Transverse colon (tissue), 4 donors: ENCODE data around the gene HILPDA. TPM values are rescaled to one million over a fixed set of nuclear protein-coding genes. Genes with fewer than 3 reads are reported as not detected.

Experiments used
- DNase-seq: peaks from one replicate; pipeline ENCODE4 v3.0.0-alpha.2; 2019
- H3K27ac ChIP-seq, 4 donors: fragments of 200-600 bp; sonication (generic); 2 replicates each; pipeline ENCODE4 v1.5.1; 2016 to 2018; ENCODE audit warnings: inconsistent platforms in 4 of 4
- H3K27me3 ChIP-seq: fragments of 200-600 bp; sonication (generic); 2 replicates; pipeline ENCODE4 v1.5.1; 2017; ENCODE audit warnings: inconsistent platforms
- H3K36me3 ChIP-seq, 4 donors: fragments of 200-600 bp; sonication (generic); 2 replicates each; pipeline ENCODE4 v1.5.1; 2017 to 2019; ENCODE audit warnings: inconsistent platforms in 4 of 4
- H3K4me1 ChIP-seq, 4 donors: fragments of 200-600 bp; sonication (generic); 2 replicates each; pipeline ENCODE4 v1.5.1; 2017 to 2020; ENCODE audit warnings: inconsistent platforms in 4 of 4
- H3K4me3 ChIP-seq, 4 donors: fragments of 200-600 bp; sonication (generic); 1 replicate in 1 of 4; 2 replicates in 3 of 4; pipeline versions ENCODE4 v1.5.1 to v1.6.1; 2017 to 2019; ENCODE audit warnings: inconsistent platforms in 4 of 4
- H3K9me3 ChIP-seq, 2 donors: fragments of 200-600 bp; sonication (generic); 2 replicates each; pipeline ENCODE4 v1.5.1; 2017 to 2019; ENCODE audit warnings: inconsistent platforms in 2 of 2
- CTCF ChIP-seq, 5 experiments: fragments of 200-600 bp in 3 of 5; fragments of 450-650 bp in 2 of 5; sonication (generic) in 3 of 5; IDR thresholded peaks; 1 replicate in 2 of 5; 2 replicates in 3 of 5; pipeline ENCODE4 v1.5.1; 2016 to 2017; ENCODE audit warnings: antibody characterized with exemption in 5 of 5, inconsistent platforms in 3 of 5, mild to moderate bottlenecking in 2 of 5, moderate library complexity in 1 of 5
- EP300 ChIP-seq: sonication (generic); formaldehyde crosslinking; IDR thresholded peaks from one replicate; pipeline ENCODE4 v1.6.1; 2017; ENCODE audit warnings: antibody characterized with exemption, low read depth
- POLR2A ChIP-seq: fragments of 450-650 bp; IDR thresholded peaks from one replicate; pipeline ENCODE4 v1.6.1; 2016; ENCODE audit warnings: antibody characterized with exemption, mild to moderate bottlenecking, moderate library complexity
- POLR2AphosphoS5 ChIP-seq, 3 donors: sonication (generic); formaldehyde crosslinking; IDR thresholded peaks; one replicate each; pipeline ENCODE4 v1.6.1; 2016; ENCODE audit warnings: antibody characterized with exemption in 3 of 3
- WGBS, 2 donors: methylation state at CpG; one replicate each; pipeline ENCODE4 v1.1.5; 2018; ENCODE audit warnings: low coverage in 1 of 2; 5-methylcytosine and 5-hydroxymethylcytosine counted together
- in situ Hi-C, 4 donors: fragments of 200-750 bp; cut with MboI; loops; one replicate each; pipeline versions ENCODE4 v1.15.0 to v1.15.1; 2017; ENCODE audit warnings: low sequenced_read_pairs in 3 of 4, low pct_ligation_motif_present in 1 of 4, low pct_unique_long_range_greater_than_20kb in 1 of 4
- intact Hi-C: fragments of 100-400 bp; cut with DNase I; formaldehyde crosslinking; loops from one replicate; pipeline ENCODE4 v1.15.1; 2023; ENCODE audit warnings: low total_unique reads
- total RNA-seq, 4 donors: library from RNA; depleted of rRNA; stranded (reverse); fragments of >200 nt; gene quantifications; one replicate each; pipeline ENCODE4 v1.1.0, GENCODE V29; 2016

The HILPDA gene
- total RNA-seq, 4 donors from 2014 or later = 5.3 to 35.5 (median 5.9) TPM; not detected in 1

GRCh38 chr7:128425850-128426249 lies 29.8 kb upstream of the HILPDA start:
- in situ Hi-C loops = loop anchor here in 2 of 4 donors (5.0 kb wide), 1 partner anchor 36 kb away; no protein-coding TSS in a partner anchor
- no peak overlapping the region for H3K27ac ChIP-seq
- no peaks in the 10 kb centered on the region for H3K36me3 ChIP-seq
- no peaks in the 10 kb centered on the region for H3K27me3 ChIP-seq
- peaks cover 0 to 3% (median 1%) of the 10 kb centered on the region in 4 donors for H3K4me1 ChIP-seq
- no peaks in the 10 kb centered on the region for H3K9me3 ChIP-seq
- 27% methylated on average over 4 of the region's 4 CpGs; no CpG with 5 or more reads in 1 of the 2 donors for WGBS, 2 donors
- no peak for TF ChIP-seq POLR2A
- no peak for TF ChIP-seq POLR2AphosphoS5 (IDR thresholded peaks at IDR 0.05)
- no peak for TF ChIP-seq EP300
- peak; percentile 92 to 97 (median 94) for TF ChIP-seq CTCF (IDR thresholded peaks at IDR 0.05)
- intact Hi-C loops = loop anchor here (1.0 kb wide), 1 partner anchor 28 kb away; no protein-coding TSS in a partner anchor
- DNase-seq = peak; percentile 84
- H3K4me3 ChIP-seq = no peak overlapping the region

DNA sequence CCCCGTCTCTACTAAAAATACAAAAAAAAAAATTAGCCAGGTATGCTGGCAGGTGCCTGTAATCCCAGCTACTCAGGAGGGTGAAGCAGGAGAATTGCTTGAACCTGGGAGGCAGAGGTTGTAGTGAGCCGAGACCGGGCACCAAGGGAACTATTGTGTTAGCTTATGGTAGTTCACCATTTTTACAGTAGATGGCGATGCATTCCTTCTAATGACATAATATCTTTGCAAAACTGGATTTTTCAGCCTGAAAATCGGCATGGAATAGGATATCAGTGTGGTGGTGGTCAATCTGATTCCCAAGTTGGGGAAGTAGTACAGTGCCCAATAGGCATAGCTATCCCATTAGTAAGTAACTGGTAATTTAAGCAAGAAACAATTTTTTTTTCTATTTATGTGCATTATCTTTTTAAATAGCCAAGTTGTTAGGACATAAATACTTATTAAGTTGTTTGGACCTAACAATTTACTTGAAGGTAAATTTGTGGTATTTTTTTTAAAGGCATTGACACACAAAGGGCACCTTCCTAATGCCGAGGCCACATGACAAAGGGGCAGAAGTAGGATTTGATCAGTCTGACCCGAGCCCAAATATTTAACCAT lies 28.3 kb upstream of the HILPDA start:
- Histone ChIP-seq H3K36me3 (no peaks in the 10 kb centered on the region), H3K27ac (no peak overlapping the region), H3K9me3 (no peaks in the 10 kb centered on the region), H3K4me1 (peaks cover 0 to 3% (median 1%) of the 10 kb centered on the region in 4 donors), H3K27me3 (no peaks in the 10 kb centered on the region), H3K4me3 (no peak overlapping the region)
- intact Hi-C loops (loop anchor here (1.0 kb wide), 1 partner anchor 34 kb away; no protein-coding TSS in a partner anchor), in situ Hi-C loops (loop anchor here in 2 of 4 donors (5.0 kb wide), 1 partner anchor 35 kb away; no protein-coding TSS in a partner anchor)
- 16 to 17% methylated on average over 7 of the region's 7 CpGs for WGBS, 2 donors
- DNase-seq = no peak
- TF ChIP-seq POLR2AphosphoS5 (IDR thresholded peaks at IDR 0.05) = no peak
- TF ChIP-seq CTCF (IDR thresholded peaks at IDR 0.05) = peak; percentile 79 to 93 (median 91)
- TF ChIP-seq EP300 = no peak
- TF ChIP-seq POLR2A = no peak

- WGBS, 2 donors = 76 to 83% methylated on average over 3 of the region's 3 CpGs
- no peak for DNase-seq
- H3K27me3 ChIP-seq = no peaks in the 10 kb centered on the region
- intact Hi-C loops (no loop called here), in situ Hi-C loops (no loop called here)
- no peak overlapping the region for H3K4me3 ChIP-seq
- peaks cover 0 to 4% (median 3%) of the 10 kb centered on the region in 4 donors for H3K4me1 ChIP-seq
- H3K36me3 ChIP-seq = no peaks in the 10 kb centered on the region
- no peak overlapping the region for H3K27ac ChIP-seq
- no peaks in the 10 kb centered on the region for H3K9me3 ChIP-seq
- no peak for TF ChIP-seq CTCF (IDR thresholded peaks at IDR 0.05)
Observed at GRCh38 chr7:128430207-128430606, 25.5 kb upstream of the HILPDA start.

DNA sequence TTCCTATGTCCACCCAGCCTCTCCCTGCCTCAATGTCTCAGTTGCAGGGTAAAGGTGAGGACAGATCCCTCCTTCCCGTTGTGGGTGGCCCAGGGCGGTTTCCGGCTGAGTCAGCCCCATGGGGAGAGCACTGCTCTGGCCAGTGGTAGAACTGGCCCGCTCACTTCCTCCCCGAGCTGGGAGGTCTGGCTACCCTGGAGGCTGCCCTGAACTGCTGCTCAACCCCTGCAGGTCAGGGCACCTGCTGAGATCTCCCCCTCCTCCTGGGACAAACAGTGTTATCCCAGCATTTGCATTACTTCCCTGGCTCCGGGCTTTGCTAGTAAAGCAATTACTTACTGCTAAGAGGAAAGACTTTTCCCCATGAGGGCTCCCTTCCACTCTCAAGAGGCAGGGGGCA lies 24.5 kb upstream of the HILPDA start:
- 59% methylated on average over 5 of the region's 6 CpGs; no CpG with 5 or more reads in 1 of the 2 donors for WGBS, 2 donors

More for the DNA sequence above, 24.5 kb upstream of the HILPDA start:
- TF ChIP-seq CTCF (IDR thresholded peaks at IDR 0.05) (no peak), POLR2A (no peak), POLR2AphosphoS5 (IDR thresholded peaks at IDR 0.05) (no peak), EP300 (no peak)
- Histone ChIP-seq H3K27me3 (no peaks in the 10 kb centered on the region), H3K27ac (no peak overlapping the region), H3K9me3 (no peaks in the 10 kb centered on the region), H3K36me3 (no peaks in the 10 kb centered on the region), H3K4me3 (no peak overlapping the region), H3K4me1 (peaks cover 0 to 7% (median 2%) of the 10 kb centered on the region in 4 donors)
- intact Hi-C loops = no loop called here
- in situ Hi-C loops = no loop called here
- DNase-seq = no peak
